Embryonic facial prominence (tissue), 1 donor: ENCODE measurements around the gene FTCD.
"Not testable (repeated sequence)": the region's sequence is repeated elsewhere in the genome, so short reads cannot be mapped to it uniquely, and the experiment has no call there.

Experiments
- DNase-seq: peaks from one replicate; pipeline ENCODE4 v3.0.0-alpha.2; 2016; ENCODE audit errors: extremely low spot score

Gene FTCD

GRCh38 chr21:46154155-46154954, 1.0 kb downstream of the FTCD start:
- no peak for DNase-seq

- no peak for DNase-seq
Measured at GRCh38 chr21:46153247-46154154, 1.9 kb downstream of the FTCD start.

GRCh38 chr21:46152927-46153246, 2.5 kb downstream of the FTCD start:
- no peak for DNase-seq

GRCh38 chr21:46151989-46152926, 3.1 kb downstream of the FTCD start:
- no peak for DNase-seq

- no peak for DNase-seq
Measured at GRCh38 chr21:46151261-46151988, 4.0 kb downstream of the FTCD start.

- no peak for DNase-seq
Measured at GRCh38 chr21:46150491-46151121, 4.8 kb downstream of the FTCD start.

GRCh38 chr21:46150073-46150472, 5.3 kb downstream of the FTCD start:
- no peak for DNase-seq

- no peak for DNase-seq
Measured at GRCh38 chr21:46149205-46149901, 6.0 kb downstream of the FTCD start.

GRCh38 chr21:46148106-46148505, 7.3 kb downstream of the FTCD start:
- no peak for DNase-seq

- not testable (repeated sequence) for DNase-seq
Measured at GRCh38 chr21:46147429-46147828, 8.0 kb downstream of the FTCD start.

GRCh38 chr21:46146856-46147255, 8.5 kb downstream of the FTCD start:
- no peak for DNase-seq

- no peak for DNase-seq
Measured at GRCh38 chr21:46145840-46146691, 9.3 kb downstream of the FTCD start.

GRCh38 chr21:46145159-46145839, 10.1 kb downstream of the FTCD start:
- no peak for DNase-seq

GRCh38 chr21:46144464-46145070, 10.8 kb downstream of the FTCD start:
- DNase-seq = no peak

GRCh38 chr21:46142582-46143473, 12.6 kb downstream of the FTCD start:
- no peak for DNase-seq

- no peak for DNase-seq
Measured at GRCh38 chr21:46141767-46142581, 13.4 kb downstream of the FTCD start.
